HCT116 (cell line): Measurements from ENCODE around the gene MUS81. TPM values are rescaled to one million over a fixed set of nuclear protein-coding genes. Genes with fewer than 3 reads are reported as not detected.

Experiments used
- ATAC-seq: fragments of 200-7000 bp; cut with Tn5 transposase; 2 replicates; pipeline ENCODE4 v1.9.1; 2020; ENCODE audit warnings: mild to moderate bottlenecking, moderate library complexity
- BruUV-seq: library from RNA; stranded (reverse); fragments of 400-500 nt; replicated peaks from 2 replicates; lab custom pipeline; 2021; lab: Mats Ljungman, UMichigan
- CTCF ChIA-PET: fragments of 300-600 bp; sonication (Branson Sonifier 250); formaldehyde crosslinking; loops from one replicate; lab custom pipeline; 2021; ENCODE audit warnings: antibody characterized with exemption; lab: Charles Lee
- POLR2A ChIA-PET: fragments of 300-600, 350-600 bp; sonication (Branson Sonifier 250); formaldehyde crosslinking; loops from one replicate; lab custom pipeline; 2021; ENCODE audit warnings: antibody characterized with exemption; lab: Charles Lee
- RAD21 ChIA-PET, 2 experiments: fragments of 300-600 bp; sonication (Branson Sonifier 250); formaldehyde crosslinking; loops; one replicate each; lab custom pipeline; 2023; ENCODE audit warnings: low total read pairs in 2 of 2; ENCODE audit not compliant: uncharacterized antibody in 2 of 2, unreplicated experiment in 2 of 2, low non-redundant PET in 1 of 2; lab: Charles Lee
- DNase-seq: peaks from one replicate; pipeline ENCODE4 v3.0.0-alpha.2; 2010; ENCODE audit warnings: low read depth, low spot score
- H2AFZ ChIP-seq: fragments of 200-600 bp; shearing (Covaris generic), sonication (generic); 2 replicates; pipeline ENCODE4 v1.6.1; 2017; ENCODE audit warnings: low read depth, mixed run types, mixed read lengths, antibody characterized with exemption, low read length; ENCODE audit not compliant: poor library complexity, severe bottlenecking
- H3K27ac ChIP-seq: 2 replicates; pipeline ENCODE4 v1.5.1; 2012; ENCODE audit warnings: low read depth, low read length
- H3K27me3 ChIP-seq: fragments of 200-600 bp; sonication (generic); 2 replicates; pipeline ENCODE4 v1.6.1; 2016; ENCODE audit warnings: mixed run types, low read length, mixed read lengths; ENCODE audit not compliant: insufficient read depth
- H3K36me3 ChIP-seq, 2 experiments: fragments of 200-500 bp in 1 of 2; fragments of 200-600 bp in 1 of 2; sonication (Bioruptor generic) in 1 of 2; sonication (generic) in 1 of 2; 2 replicates each; pipeline versions ENCODE4 v1.5.1 to v1.6.1; 2014 to 2016; ENCODE audit warnings: low read length in 2 of 2, inconsistent platforms in 1 of 2, mixed read lengths in 1 of 2, mixed run types in 1 of 2; ENCODE audit not compliant: insufficient read depth in 2 of 2, control insufficient read depth in 1 of 2
- H3K4me1 ChIP-seq, 2 experiments: fragments of 200-600 bp in 1 of 2; sonication (generic) in 1 of 2; 2 replicates each; pipeline versions ENCODE4 v1.5.1 to v1.6.1; 2012 to 2017; ENCODE audit warnings: low read length in 2 of 2, inconsistent platforms in 1 of 2, mild to moderate bottlenecking in 1 of 2, mixed read lengths in 1 of 2, mixed run types in 1 of 2, moderate library complexity in 1 of 2; ENCODE audit not compliant: insufficient read depth in 2 of 2, control insufficient read depth in 1 of 2
- H3K4me2 ChIP-seq: fragments of 200-600 bp; sonication (generic); 2 replicates; pipeline ENCODE4 v1.6.1; 2017; ENCODE audit warnings: mixed run types, low read length, mixed read lengths
- H3K4me3 ChIP-seq, 2 experiments: fragments of 200-600 bp in 1 of 2; sonication (generic) in 1 of 2; replicated peaks in 1 of 2; 2 replicates each; pipeline ENCODE4 v1.5.1; 2011 to 2016; ENCODE audit warnings: low read length in 2 of 2, control low read depth in 1 of 2, low read depth in 1 of 2, mild to moderate bottlenecking in 1 of 2, mixed read lengths in 1 of 2, mixed run types in 1 of 2
- H3K79me2 ChIP-seq: fragments of 200-600 bp; sonication (generic); 2 replicates; pipeline ENCODE4 v1.6.1; 2017; ENCODE audit warnings: mild to moderate bottlenecking, mixed run types, low read length, moderate library complexity, mixed read lengths; ENCODE audit not compliant: insufficient read depth
- H3K9ac ChIP-seq: fragments of 200-600 bp; sonication (generic); 2 replicates; pipeline ENCODE4 v1.6.1; 2016; ENCODE audit warnings: low read length, mixed read lengths
- H3K9me2 ChIP-seq: fragments of 200-600 bp; sonication (generic), shearing (Covaris generic); 2 replicates; pipeline ENCODE4 v1.6.1; 2017; ENCODE audit warnings: mixed run types, mild to moderate bottlenecking, moderate library complexity; ENCODE audit not compliant: insufficient read depth
- H3K9me3 ChIP-seq, 2 experiments: fragments of 200-500 bp in 1 of 2; fragments of 200-600 bp in 1 of 2; sonication (Bioruptor generic) in 1 of 2; sonication (generic) in 1 of 2; 2 replicates each; pipeline ENCODE4 v1.6.1; 2014 to 2017; ENCODE audit warnings: low read length in 2 of 2, mixed read lengths in 2 of 2, inconsistent platforms in 1 of 2, low read depth in 1 of 2, mild to moderate bottlenecking in 1 of 2, mixed run types in 1 of 2, moderate library complexity in 1 of 2; ENCODE audit not compliant: control insufficient read depth in 1 of 2, insufficient read depth in 1 of 2
- H4K20me1 ChIP-seq: fragments of 200-600 bp; sonication (generic), shearing (Covaris generic); 2 replicates; pipeline ENCODE4 v1.6.1; 2017; ENCODE audit warnings: mixed run types, mild to moderate bottlenecking, moderate library complexity; ENCODE audit not compliant: insufficient read depth
- ZFX ChIP-seq: fragments of 450-650 bp; IDR thresholded peaks from 2 replicates; pipeline ENCODE4 v1.6.1; 2017
- intact Hi-C: fragments of 100-400 bp; cut with micrococcal nuclease; formaldehyde crosslinking; loops from 2 replicates; pipeline ENCODE4 v1.10.0; 2022
- total RNA-seq: library from RNA; stranded (reverse); gene quantifications from one replicate; pipeline ENCODE4 v1.2.1, GENCODE V29; 2021; ENCODE audit not compliant: unreplicated experiment
- TF ChIP-seq, protein P1 (sequence below): IDR thresholded peaks from 2 replicates; pipeline ENCODE4 v1.6.1; 2012; ENCODE audit warnings: low read depth

MUS81 gene
- total RNA-seq, 1 experiment from 2014 or later: 47.2 TPM

DNA sequence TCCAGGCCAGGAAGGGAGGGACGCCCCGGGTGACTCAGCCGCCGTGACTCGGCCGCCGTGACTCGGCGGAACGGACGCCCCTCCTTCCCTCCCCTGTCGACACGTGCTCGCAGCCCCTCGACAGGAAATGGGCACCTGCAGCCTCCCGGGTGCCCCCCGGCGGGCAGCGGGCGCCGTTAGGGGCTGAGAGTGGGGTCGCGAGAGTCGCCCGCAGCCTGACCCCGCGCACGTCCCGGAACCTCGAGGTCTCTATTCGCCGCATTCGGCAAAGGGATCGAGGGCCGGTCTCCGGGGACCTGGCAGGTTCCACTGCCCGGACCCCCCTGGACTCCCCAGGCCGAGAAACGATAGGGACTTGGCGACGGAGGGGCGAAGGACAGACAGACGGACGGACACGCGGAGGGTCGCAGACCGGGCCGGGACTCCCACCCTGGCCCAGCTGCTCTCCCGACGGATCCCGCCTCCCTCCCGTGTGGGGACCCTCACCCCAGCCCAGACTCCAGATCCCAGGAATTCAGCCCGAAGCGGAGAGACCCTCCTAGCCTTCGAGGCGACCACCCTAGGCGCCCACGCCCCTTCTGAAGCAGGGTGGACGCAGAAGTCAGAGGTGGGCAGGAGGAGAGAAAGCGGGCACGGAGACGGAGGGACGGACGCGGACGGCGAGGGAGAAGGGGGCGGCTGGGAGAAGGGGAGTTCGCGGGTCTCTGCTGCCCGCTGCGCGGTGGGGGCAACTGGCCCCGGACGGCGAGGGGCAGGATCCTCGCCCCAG, 39.3 kb downstream of the MUS81 start:
- ChIA-PET RAD21 (no interaction called here), POLR2A (interaction anchor here (1.3 to 10.9 kb wide), 5 partner anchors 9 to 18 kb away, joined by 5 to 124 read pairs (median 30); partner anchors contain the start of genes CCDC85B and FIBP), CTCF (interaction anchor here (1.2 to 1.6 kb wide), 2 partner anchors 8 to 40 kb away, joined by 4 to 5 read pairs; no protein-coding TSS in a partner anchor)
- peak overlapping the region; percentile 90 to 98 for H3K4me3 ChIP-seq
- intact Hi-C loops: loop anchor here (1.0 kb wide), 1 partner anchor 17 kb away; no protein-coding TSS in a partner anchor
- ATAC-seq: peak; percentile 4
- no peaks in the 10 kb centered on the region for H3K9me3 ChIP-seq
- TF ChIP-seq, protein P1, sequence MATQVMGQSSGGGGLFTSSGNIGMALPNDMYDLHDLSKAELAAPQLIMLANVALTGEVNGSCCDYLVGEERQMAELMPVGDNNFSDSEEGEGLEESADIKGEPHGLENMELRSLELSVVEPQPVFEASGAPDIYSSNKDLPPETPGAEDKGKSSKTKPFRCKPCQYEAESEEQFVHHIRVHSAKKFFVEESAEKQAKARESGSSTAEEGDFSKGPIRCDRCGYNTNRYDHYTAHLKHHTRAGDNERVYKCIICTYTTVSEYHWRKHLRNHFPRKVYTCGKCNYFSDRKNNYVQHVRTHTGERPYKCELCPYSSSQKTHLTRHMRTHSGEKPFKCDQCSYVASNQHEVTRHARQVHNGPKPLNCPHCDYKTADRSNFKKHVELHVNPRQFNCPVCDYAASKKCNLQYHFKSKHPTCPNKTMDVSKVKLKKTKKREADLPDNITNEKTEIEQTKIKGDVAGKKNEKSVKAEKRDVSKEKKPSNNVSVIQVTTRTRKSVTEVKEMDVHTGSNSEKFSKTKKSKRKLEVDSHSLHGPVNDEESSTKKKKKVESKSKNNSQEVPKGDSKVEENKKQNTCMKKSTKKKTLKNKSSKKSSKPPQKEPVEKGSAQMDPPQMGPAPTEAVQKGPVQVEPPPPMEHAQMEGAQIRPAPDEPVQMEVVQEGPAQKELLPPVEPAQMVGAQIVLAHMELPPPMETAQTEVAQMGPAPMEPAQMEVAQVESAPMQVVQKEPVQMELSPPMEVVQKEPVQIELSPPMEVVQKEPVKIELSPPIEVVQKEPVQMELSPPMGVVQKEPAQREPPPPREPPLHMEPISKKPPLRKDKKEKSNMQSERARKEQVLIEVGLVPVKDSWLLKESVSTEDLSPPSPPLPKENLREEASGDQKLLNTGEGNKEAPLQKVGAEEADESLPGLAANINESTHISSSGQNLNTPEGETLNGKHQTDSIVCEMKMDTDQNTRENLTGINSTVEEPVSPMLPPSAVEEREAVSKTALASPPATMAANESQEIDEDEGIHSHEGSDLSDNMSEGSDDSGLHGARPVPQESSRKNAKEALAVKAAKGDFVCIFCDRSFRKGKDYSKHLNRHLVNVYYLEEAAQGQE: no peak
- TF ChIP-seq ZFX: peak; percentile 7; the same call in 1 of the 2 replicates
- peak overlapping the region; percentile 99 for H3K27ac ChIP-seq
- peak overlapping the region; percentile 99 for H3K9ac ChIP-seq
- H4K20me1 ChIP-seq: peaks cover 25% of the 10 kb centered on the region; the same call in 1 of the 2 replicates
- H3K27me3 ChIP-seq: no peaks in the 10 kb centered on the region
- no peaks in the 10 kb centered on the region for H3K9me2 ChIP-seq
- peak overlapping the region; percentile 71 for H3K4me2 ChIP-seq
- peaks cover 64% of the 10 kb centered on the region for H3K79me2 ChIP-seq
- peaks cover 51 to 80% of the 10 kb centered on the region in 2 experiments for H3K4me1 ChIP-seq
- H3K36me3 ChIP-seq: peaks cover 7 to 40% of the 10 kb centered on the region in 2 experiments; a peak in 3 of 4 replicates
- BruUV-seq: no TSS peak
- H2AFZ ChIP-seq: no peak overlapping the region
- no peak for DNase-seq
